Esophagus muscularis mucosa (tissue), 4 donors: Measurements from ENCODE around the gene PACSIN2.

ENCODE experiments used
- CTCF ChIP-seq, 3 experiments: fragments of 200-600 bp in 2 of 3; fragments of 450-650 bp in 1 of 3; sonication (generic) in 2 of 3; IDR thresholded peaks; one replicate each; pipeline ENCODE4 v1.5.1; 2017 to 2019; ENCODE audit warnings: antibody characterized with exemption in 3 of 3, mild to moderate bottlenecking in 2 of 3, moderate library complexity in 1 of 3
- EP300 ChIP-seq: sonication (generic); formaldehyde crosslinking; IDR thresholded peaks from one replicate; pipeline ENCODE4 v1.6.1; 2017; ENCODE audit warnings: antibody characterized with exemption
- POLR2A ChIP-seq: fragments of 450-650 bp; IDR thresholded peaks from one replicate; pipeline ENCODE4 v1.6.1; 2017; ENCODE audit warnings: antibody characterized with exemption, moderate library complexity, mild to moderate bottlenecking, low read depth
- POLR2AphosphoS5 ChIP-seq, 2 donors: sonication (generic); formaldehyde crosslinking; IDR thresholded peaks; one replicate each; pipeline ENCODE4 v1.6.1; 2017; ENCODE audit warnings: antibody characterized with exemption in 2 of 2

DNA sequence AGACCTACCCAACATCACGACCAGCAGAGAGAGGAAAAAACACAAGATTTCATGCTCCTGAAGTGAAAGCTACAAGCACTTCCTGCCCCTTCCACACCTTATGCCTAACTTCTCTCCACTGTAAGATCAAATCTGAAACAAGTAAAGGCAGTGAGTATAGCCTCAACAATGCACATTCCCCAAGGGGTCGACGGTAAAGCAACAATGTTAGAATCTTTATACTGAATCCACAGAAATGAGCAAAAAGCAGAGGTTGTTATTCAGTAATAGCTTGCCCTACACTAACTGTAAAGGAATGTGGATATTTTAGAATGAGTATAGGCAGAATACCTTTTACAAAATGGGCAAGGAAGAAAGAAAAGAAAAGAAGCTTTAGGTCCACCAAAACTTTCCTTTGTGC lies 173.5 kb downstream of the PACSIN2 start:
- TF ChIP-seq POLR2A: no peak
- TF ChIP-seq CTCF (IDR thresholded peaks at IDR 0.05): no peak
- no peak for TF ChIP-seq EP300
- TF ChIP-seq POLR2AphosphoS5 (IDR thresholded peaks at IDR 0.05): no peak
